Tibial nerve (tissue), 3 donors: ENCODE data around the gene TSGA10.

Experiments used
- POLR2A ChIP-seq, 2 donors: fragments of 450-650 bp; IDR thresholded peaks; one replicate each; pipeline ENCODE4 v1.6.1; 2017; ENCODE audit warnings: antibody characterized with exemption in 2 of 2, mild to moderate bottlenecking in 2 of 2, moderate library complexity in 2 of 2
- TF ChIP-seq, protein P1 (sequence below), 5 experiments: fragments of 200-600 bp in 3 of 5; fragments of 450-650 bp in 2 of 5; sonication (generic) in 3 of 5; IDR thresholded peaks; one replicate each; pipeline ENCODE4 v1.5.1; 2016 to 2019; ENCODE audit warnings: antibody characterized with exemption in 5 of 5, mild to moderate bottlenecking in 3 of 5, moderate library complexity in 2 of 5

DNA sequence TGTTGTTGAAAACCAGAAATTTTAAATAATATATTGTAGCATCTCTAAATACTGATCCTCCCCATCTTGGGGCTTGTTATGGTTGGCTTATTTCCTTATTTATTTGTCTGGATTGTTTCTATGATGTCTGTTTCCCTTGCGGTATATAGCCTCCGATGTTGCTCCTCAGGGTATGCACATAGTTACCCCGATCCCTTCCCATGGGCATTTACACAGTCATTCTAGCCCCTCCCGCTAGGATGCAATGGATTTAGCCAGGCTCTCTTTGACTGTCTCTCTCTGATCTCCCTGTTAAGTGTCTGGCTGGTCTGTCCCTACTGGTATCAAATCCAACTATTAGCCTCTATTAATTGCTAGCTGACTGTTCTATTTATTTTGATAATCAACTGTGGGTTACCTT lies 126.9 kb downstream of the TSGA10 start:
- TF ChIP-seq POLR2A (IDR thresholded peaks at IDR 0.05), result no peak
- TF ChIP-seq, protein P1, sequence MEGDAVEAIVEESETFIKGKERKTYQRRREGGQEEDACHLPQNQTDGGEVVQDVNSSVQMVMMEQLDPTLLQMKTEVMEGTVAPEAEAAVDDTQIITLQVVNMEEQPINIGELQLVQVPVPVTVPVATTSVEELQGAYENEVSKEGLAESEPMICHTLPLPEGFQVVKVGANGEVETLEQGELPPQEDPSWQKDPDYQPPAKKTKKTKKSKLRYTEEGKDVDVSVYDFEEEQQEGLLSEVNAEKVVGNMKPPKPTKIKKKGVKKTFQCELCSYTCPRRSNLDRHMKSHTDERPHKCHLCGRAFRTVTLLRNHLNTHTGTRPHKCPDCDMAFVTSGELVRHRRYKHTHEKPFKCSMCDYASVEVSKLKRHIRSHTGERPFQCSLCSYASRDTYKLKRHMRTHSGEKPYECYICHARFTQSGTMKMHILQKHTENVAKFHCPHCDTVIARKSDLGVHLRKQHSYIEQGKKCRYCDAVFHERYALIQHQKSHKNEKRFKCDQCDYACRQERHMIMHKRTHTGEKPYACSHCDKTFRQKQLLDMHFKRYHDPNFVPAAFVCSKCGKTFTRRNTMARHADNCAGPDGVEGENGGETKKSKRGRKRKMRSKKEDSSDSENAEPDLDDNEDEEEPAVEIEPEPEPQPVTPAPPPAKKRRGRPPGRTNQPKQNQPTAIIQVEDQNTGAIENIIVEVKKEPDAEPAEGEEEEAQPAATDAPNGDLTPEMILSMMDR (IDR thresholded peaks at IDR 0.05), result no peak
